GM10266 (cell line): Measurements from ENCODE around the gene ZNF766.
A peak's percentile ranks its signal among the peaks of the same experiment; 100 is the strongest.

ENCODE experiments used
- DNase-seq: peaks from one replicate; pipeline ENCODE4 v3.0.0; 2012; ENCODE audit errors: extremely low spot score
- CTCF ChIP-seq: IDR thresholded peaks from 2 replicates; pipeline ENCODE4 v1.5.1; 2012; ENCODE audit warnings: mild to moderate bottlenecking, low read depth; ENCODE audit not compliant: control insufficient read depth, insufficient read depth; ENCODE audit errors: missing control alignments

Gene ZNF766

GRCh38 chr19:52296773-52297600 lies 27.6 kb downstream of the ZNF766 start, which contains the start of gene ZNF480:
ZNF480 (plus strand) TSS chr19:52297169; CDS start chr19:52300413, 3,244 bp downstream.
- no peak for TF ChIP-seq CTCF
- DNase-seq = peak; percentile 84

- TF ChIP-seq CTCF = no peak
- no peak for DNase-seq
Observed at GRCh38 chr19:52297601-52298364, 28.4 kb downstream of the ZNF766 start.

GRCh38 chr19:52307275-52307674 lies 37.9 kb downstream of the ZNF766 start:
- DNase-seq = no peak
- no peak for TF ChIP-seq CTCF

DNA sequence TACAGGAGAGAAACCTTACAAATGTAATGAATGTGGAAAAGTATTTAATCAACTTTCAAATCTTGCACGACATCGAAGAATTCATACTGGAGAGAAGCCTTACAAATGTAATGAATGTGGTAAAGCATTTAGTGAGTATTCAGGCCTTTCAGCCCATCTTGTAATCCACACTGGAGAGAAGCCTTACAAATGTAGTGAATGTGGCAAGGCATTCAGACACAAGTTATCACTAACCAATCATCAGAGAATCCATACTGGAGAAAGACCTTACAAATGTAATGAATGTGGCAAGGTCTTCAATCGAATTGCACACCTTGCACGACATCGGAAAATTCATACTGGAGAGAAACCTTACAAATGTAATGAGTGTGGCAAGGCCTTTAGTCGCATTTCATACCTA lies 53.0 kb downstream of the ZNF766 start:
- TF ChIP-seq CTCF = no peak
- DNase-seq = no peak

DNA sequence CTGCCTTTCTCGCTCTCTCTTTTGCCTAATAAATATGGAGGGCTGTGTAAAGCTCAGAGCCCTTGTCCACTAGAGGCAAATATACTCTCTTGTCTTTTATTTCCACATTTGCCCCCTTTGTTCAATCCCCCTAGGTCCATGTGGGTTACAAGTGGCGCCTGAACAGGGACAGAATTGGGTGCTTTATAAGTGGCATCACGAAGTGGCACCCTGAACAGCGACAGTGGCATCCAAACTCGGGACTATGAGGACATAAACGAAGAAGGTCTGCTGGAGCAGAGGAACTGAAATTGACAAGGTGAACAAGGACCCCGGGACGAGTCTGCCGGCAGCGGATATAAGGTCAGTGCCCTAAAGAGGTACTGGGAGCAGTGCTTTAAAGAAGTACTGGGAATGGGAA lies 62.4 kb downstream of the ZNF766 start:
- no peak for DNase-seq
- no peak for TF ChIP-seq CTCF

DNA sequence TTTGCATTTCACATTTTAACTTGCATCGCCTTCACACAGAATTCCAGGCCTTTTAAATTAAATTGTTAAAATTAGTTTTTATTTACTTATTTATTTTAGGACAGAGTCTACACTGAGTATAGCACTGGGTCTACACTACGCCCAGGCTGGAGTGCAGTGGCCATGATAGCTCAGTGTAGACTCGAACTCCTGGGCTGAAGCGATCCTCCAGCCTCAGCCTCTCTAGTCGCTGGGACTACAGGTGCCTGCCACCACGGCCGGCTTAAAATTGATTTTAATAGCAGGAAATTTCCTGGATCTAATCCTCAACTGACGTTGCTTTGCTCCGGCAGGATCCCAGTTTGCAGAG lies 66.4 kb downstream of the ZNF766 start:
- no peak for DNase-seq
- no peak for TF ChIP-seq CTCF

DNA sequence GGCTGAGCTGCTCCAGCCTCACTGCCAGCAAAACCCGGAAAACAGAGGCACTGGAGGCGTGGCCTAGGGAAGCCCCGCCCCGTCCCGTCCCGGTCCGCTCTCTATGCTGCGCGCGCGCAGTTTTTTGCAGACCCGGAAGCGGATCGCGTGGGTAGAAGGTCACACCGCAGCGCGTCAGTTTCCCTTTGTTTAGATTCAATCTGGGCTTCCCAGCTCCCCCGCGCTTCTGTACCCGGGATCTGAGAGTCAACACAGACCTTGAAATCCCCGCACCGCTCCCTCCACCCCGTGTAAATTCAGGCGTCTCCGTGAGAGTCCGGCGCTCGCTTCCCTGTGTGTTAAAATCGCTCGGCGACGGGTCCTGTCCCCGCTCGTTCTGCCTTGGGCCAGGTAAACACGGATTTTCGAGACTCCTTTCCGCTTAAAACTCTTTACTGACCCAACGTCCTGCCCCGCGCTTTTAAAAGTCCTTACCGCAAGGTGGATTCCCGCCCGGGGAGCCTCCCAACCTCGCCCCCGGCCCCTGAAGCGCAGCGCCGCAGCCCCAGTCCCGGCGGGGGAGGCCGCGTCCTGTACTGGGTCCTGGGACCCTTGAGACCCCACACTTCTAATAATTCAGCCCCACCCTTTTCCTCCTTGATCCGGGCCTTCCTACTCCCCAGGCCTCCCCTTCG lies 66.9 kb downstream of the ZNF766 start, which contains the start of gene ZNF610:
ZNF610 (plus strand) TSS at position 127 of the 674 bp plus-strand sequence. CDS start 12,930 bp downstream, outside the sequence.
- peak; percentile 81 for DNase-seq
- TF ChIP-seq CTCF = no peak
